ENCODE results near the gene ARHGAP10. TPM values are rescaled to one million over a fixed set of nuclear protein-coding genes. Genes with fewer than 3 reads are reported as not detected.

The ARHGAP10 gene
- total RNA-seq, 4 donors from 2014 or later = 186 to 296 (median 192) TPM

DNA sequence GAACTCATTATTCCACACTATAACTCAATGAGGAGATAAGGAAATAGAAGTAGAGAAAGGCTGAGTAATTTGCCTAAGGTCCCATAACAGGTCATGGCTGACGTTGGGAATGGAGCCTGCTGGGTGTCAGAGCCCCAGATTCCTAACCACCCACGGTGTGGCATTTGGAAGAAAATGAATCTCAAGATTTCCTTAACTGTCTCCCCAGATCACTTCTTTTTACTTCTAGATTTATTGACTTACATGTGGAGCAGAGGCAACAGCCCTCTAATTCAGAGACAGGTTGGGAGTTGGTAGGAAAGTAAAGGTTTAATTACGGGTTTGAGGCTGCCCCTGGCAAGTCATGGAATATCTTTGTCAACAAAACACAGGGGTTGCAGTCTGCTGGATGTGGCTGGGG lies 134.0 kb downstream of the ARHGAP10 start:
- TF ChIP-seq, protein P1, sequence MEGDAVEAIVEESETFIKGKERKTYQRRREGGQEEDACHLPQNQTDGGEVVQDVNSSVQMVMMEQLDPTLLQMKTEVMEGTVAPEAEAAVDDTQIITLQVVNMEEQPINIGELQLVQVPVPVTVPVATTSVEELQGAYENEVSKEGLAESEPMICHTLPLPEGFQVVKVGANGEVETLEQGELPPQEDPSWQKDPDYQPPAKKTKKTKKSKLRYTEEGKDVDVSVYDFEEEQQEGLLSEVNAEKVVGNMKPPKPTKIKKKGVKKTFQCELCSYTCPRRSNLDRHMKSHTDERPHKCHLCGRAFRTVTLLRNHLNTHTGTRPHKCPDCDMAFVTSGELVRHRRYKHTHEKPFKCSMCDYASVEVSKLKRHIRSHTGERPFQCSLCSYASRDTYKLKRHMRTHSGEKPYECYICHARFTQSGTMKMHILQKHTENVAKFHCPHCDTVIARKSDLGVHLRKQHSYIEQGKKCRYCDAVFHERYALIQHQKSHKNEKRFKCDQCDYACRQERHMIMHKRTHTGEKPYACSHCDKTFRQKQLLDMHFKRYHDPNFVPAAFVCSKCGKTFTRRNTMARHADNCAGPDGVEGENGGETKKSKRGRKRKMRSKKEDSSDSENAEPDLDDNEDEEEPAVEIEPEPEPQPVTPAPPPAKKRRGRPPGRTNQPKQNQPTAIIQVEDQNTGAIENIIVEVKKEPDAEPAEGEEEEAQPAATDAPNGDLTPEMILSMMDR (IDR thresholded peaks at IDR 0.05) = no peak
- TF ChIP-seq POLR2A (IDR thresholded peaks at IDR 0.05; ENCODE audit: low read depth) (no peak), POLR2AphosphoS5 (IDR thresholded peaks at IDR 0.05) (no peak), EP300 (IDR thresholded peaks at IDR 0.05) (no peak)
- Histone ChIP-seq H3K27ac (replicated peaks in 1 of 4) (peak overlapping the region; percentile 77 to 81 (median 79)), H3K4me1 (peaks cover 43 to 66% (median 59%) of the 10 kb centered on the region in 4 donors), H3K27me3 (no peaks in the 10 kb centered on the region), H3K4me3 (no peak overlapping the region), H3K9me3 (no peaks in the 10 kb centered on the region), H3K36me3 (peaks cover 7 to 42% (median 28%) of the 10 kb centered on the region in 4 donors)
- WGBS = 68% methylated on average over 3 of the region's 3 CpGs
- no peak for DNase-seq (ENCODE audit: extremely low spot score)
- intact Hi-C loops (cut with DNase I) = loop anchor here (2.0 kb wide), 1 partner anchor 157 kb away; no protein-coding TSS in a partner anchor

DNA sequence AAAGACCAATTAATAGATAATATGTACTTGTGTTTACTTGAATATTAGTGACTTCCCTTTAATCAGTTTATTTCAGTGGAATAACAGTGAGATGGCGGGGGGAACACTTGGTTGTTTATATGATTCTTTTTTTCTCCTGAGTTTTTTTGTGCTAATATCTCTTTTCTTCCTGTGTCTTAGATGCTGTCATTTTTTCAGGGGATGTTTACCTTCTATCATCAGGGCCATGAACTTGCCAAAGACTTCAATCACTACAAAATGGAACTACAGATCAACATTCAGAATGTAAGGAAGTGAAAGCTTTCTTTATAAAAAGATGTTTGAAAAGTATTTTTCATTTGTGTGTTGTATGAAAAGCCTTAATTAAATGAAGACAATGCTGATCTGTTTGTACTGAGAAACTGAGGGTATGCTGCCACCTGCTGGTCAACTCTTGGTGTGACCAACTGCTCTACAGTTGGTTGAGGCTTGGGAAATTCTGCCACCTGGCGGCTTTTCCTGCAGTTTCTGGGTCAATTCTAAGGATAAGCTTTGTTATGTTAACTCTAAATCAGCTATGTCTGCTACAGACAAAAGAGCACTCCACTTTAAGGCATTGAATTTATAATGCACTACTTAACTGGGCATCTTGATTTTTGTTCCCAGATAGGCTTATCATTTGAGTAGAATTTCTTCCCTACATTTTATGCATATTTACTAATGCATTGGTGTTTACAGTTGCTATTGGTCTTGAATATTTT lies 134.8 kb downstream of the ARHGAP10 start:
- H3K36me3 ChIP-seq = peaks cover under 1 to 34% (median 22%) of the 10 kb centered on the region in 4 donors
- no peaks in the 10 kb centered on the region for H3K27me3 ChIP-seq
- peak overlapping the region; percentile 77 to 81 (median 79) for H3K27ac ChIP-seq (replicated peaks in 1 of 4)
- peak; percentile 97 for DNase-seq (ENCODE audit: extremely low spot score)
- no peak for TF ChIP-seq EP300 (IDR thresholded peaks at IDR 0.05)
- no peak for TF ChIP-seq POLR2A (IDR thresholded peaks at IDR 0.05; ENCODE audit: low read depth)
- peak; percentile 65 to 74 for TF ChIP-seq POLR2AphosphoS5 (IDR thresholded peaks at IDR 0.05)
- TF ChIP-seq, protein P1 (IDR thresholded peaks at IDR 0.05) = peak; percentile 97 to 100 (median 99)
- intact Hi-C loops (cut with DNase I) = loop anchor here (2.0 kb wide), 1 partner anchor 158 kb away; no protein-coding TSS in a partner anchor
- no peak overlapping the region for H3K4me3 ChIP-seq
- WGBS = 31% methylated on average over 2 of the region's 2 CpGs
- H3K4me1 ChIP-seq = peaks cover 43 to 58% (median 51%) of the 10 kb centered on the region in 4 donors
- no peaks in the 10 kb centered on the region for H3K9me3 ChIP-seq

DNA sequence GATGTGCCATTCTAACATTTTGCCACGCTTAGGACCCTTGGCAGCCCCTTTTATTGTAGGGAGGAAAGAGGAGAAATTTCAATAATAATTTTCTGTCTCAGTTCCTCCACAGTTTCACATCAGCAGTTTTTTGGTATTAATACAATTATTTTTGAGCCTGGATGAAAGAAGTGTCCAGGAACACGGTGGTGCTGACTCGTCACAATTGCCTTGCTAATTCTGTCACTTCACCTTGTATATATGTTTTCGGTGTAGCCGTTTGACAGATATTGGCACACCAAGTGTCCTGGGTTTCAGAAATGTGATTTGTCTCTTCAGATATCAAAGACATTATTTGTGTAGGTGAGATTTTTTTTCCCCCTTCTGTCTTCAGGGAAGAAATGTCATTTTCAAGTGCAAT lies 142.2 kb downstream of the ARHGAP10 start:
- no peak overlapping the region for H3K27ac ChIP-seq (replicated peaks in 1 of 4)
- peaks cover 0 to 4% (median 0%) of the 10 kb centered on the region in 4 donors for H3K4me1 ChIP-seq
- H3K9me3 ChIP-seq = no peaks in the 10 kb centered on the region
- H3K4me3 ChIP-seq = no peak overlapping the region
- 71% methylated on average over 5 of the region's 5 CpGs for WGBS
- TF ChIP-seq EP300 (IDR thresholded peaks at IDR 0.05) = no peak
- no peak for TF ChIP-seq POLR2A (IDR thresholded peaks at IDR 0.05; ENCODE audit: low read depth)
- TF ChIP-seq, protein P1 (IDR thresholded peaks at IDR 0.05) = no peak
- no peak for TF ChIP-seq POLR2AphosphoS5 (IDR thresholded peaks at IDR 0.05)
- no peak for DNase-seq (ENCODE audit: extremely low spot score)
- H3K36me3 ChIP-seq = peaks cover 21 to 68% (median 34%) of the 10 kb centered on the region in 4 donors
- no peaks in the 10 kb centered on the region for H3K27me3 ChIP-seq
- intact Hi-C loops (cut with DNase I) = no loop called here

DNA sequence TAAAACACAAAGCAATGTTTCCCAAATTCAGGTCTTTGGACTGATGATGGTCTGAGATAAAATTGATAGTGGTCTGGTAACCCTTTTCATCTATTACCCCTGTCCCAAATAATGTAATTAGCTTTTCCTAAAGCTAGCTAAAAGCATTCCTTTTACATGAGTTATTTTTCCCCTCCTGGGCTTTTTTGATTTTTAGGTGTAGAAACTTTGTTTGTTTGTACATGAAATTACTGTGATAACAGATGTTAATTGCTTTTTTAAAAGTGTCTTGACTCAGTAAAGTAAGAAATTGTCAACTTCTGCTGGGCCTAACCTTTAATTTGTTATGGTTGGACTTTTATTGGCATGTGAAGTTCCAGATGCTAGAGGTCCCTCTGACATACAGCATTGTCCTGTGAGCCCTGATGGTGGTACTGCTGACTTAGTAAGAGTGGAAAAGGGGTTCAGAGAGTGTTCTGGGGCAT lies 145.5 kb downstream of the ARHGAP10 start:
- H3K9me3 ChIP-seq = no peaks in the 10 kb centered on the region
- peaks cover 23 to 88% (median 51%) of the 10 kb centered on the region in 4 donors for H3K36me3 ChIP-seq
- no peak overlapping the region for H3K4me3 ChIP-seq
- intact Hi-C loops (cut with DNase I) = no loop called here
- no peak for DNase-seq (ENCODE audit: extremely low spot score)
- no peaks in the 10 kb centered on the region for H3K27me3 ChIP-seq
- TF ChIP-seq POLR2A (IDR thresholded peaks at IDR 0.05; ENCODE audit: low read depth) = no peak
- TF ChIP-seq, protein P1 (IDR thresholded peaks at IDR 0.05) = no peak
- no peak for TF ChIP-seq POLR2AphosphoS5 (IDR thresholded peaks at IDR 0.05)
- no peak for TF ChIP-seq EP300 (IDR thresholded peaks at IDR 0.05)
- H3K4me1 ChIP-seq = peaks cover under 1 to 5% (median 4%) of the 10 kb centered on the region in 4 donors
- no peak overlapping the region for H3K27ac ChIP-seq (replicated peaks in 1 of 4)

Data from esophagus muscularis mucosa (tissue), 4 donors.